ENCODE data around the gene TFF2. TPM values are rescaled to one million over a fixed set of nuclear protein-coding genes. Genes with fewer than 3 reads are reported as not detected.

TFF2 gene
- total RNA-seq, 1 experiment from 2014 or later = 1.1 TPM

DNA sequence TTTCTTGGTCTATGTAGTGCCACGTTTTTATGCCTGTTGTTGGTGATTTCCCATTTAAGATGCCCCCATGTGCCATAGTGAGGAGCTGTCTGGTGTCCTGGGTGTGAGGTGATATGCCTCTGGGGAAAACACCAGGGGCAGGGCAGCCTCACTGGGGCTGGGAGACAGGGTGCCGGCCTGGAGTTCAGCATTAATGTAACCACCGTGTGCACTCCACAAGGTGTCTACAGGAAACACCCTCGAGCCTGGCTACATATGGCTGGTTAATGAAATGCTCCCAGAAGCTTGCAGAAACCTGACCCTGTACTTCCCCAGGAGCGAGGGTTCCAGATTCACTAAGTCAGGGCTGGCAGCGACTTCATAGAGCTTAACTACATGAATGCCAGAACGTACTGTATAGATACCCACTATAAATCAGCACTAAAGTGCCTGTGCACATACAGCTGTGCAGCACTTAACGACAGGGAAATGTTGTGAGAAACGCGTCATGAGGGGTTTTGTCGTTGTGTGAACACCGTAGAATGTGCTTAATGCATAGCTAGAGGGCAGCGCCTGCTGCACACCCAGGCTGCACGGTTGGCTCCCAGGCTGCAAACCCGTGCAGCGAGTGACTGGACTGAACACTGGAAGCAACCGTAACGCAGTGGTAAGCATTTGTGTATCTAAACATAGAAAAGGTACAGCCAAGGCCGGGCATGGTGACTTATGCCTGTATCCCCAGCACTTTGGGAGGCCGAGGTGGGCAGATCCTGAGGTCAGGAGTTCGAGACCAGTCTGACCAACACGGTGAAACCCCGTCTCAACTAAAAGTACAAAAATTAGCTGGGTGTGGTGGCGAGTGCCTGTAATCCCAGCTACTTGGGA, 10.4 kb downstream of the TFF2 start:
- no peaks in the 10 kb centered on the region for H3K4me1 ChIP-seq (ENCODE audit: control insufficient read depth, insufficient read depth, low read length)
- BruUV-seq (replicated peaks) = no TSS peak
- ChIA-PET CTCF (no interaction called here), POLR2A (no interaction called here)
- intact Hi-C loops (cut with micrococcal nuclease; ENCODE audit: unreplicated experiment) = no loop called here
- no peak overlapping the region for H3K4me3 ChIP-seq (ENCODE audit: low read depth in 2 of 2, low read length in 2 of 2)
- H3K36me3 ChIP-seq (ENCODE audit: control insufficient read depth, insufficient read depth, low read length) = no peaks in the 10 kb centered on the region
- no peaks in the 10 kb centered on the region for H3K27me3 ChIP-seq (ENCODE audit: control insufficient read depth, insufficient read depth, low read length)
- TF ChIP-seq POLR2AphosphoS5 (IDR thresholded peaks at IDR 0.05; ENCODE audit: low read depth, low read length) (no peak), SIN3A (IDR thresholded peaks at IDR 0.05; ENCODE audit: borderline replicate concordance, insufficient read depth, low read depth, low read length) (no peak), TCF7L2 (IDR thresholded peaks at IDR 0.05; ENCODE audit: low read depth, low read length) (no peak), CTCF (IDR thresholded peaks at IDR 0.05) (no peak)
- TF ChIP-seq, protein P1, sequence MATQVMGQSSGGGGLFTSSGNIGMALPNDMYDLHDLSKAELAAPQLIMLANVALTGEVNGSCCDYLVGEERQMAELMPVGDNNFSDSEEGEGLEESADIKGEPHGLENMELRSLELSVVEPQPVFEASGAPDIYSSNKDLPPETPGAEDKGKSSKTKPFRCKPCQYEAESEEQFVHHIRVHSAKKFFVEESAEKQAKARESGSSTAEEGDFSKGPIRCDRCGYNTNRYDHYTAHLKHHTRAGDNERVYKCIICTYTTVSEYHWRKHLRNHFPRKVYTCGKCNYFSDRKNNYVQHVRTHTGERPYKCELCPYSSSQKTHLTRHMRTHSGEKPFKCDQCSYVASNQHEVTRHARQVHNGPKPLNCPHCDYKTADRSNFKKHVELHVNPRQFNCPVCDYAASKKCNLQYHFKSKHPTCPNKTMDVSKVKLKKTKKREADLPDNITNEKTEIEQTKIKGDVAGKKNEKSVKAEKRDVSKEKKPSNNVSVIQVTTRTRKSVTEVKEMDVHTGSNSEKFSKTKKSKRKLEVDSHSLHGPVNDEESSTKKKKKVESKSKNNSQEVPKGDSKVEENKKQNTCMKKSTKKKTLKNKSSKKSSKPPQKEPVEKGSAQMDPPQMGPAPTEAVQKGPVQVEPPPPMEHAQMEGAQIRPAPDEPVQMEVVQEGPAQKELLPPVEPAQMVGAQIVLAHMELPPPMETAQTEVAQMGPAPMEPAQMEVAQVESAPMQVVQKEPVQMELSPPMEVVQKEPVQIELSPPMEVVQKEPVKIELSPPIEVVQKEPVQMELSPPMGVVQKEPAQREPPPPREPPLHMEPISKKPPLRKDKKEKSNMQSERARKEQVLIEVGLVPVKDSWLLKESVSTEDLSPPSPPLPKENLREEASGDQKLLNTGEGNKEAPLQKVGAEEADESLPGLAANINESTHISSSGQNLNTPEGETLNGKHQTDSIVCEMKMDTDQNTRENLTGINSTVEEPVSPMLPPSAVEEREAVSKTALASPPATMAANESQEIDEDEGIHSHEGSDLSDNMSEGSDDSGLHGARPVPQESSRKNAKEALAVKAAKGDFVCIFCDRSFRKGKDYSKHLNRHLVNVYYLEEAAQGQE (IDR thresholded peaks at IDR 0.05; ENCODE audit: insufficient read depth in 1 of 2, low read depth in 2 of 2, low read length in 1 of 2) = no peak
- ATAC-seq = peak; percentile 17; the same call in 1 of the 2 replicates
- H3K9me3 ChIP-seq (ENCODE audit: control insufficient read depth, insufficient read depth, low read depth, low read length) = no peaks in the 10 kb centered on the region
- no peak overlapping the region for H3K27ac ChIP-seq (ENCODE audit: low read length)
- in situ Hi-C loops (cut with HindIII; ENCODE audit: low pct_unique_long_range_greater_than_20kb, low sequenced_read_pairs) = no loop called here
- DNase-seq (ENCODE audit: low read depth, low spot score) = no peak

DNA sequence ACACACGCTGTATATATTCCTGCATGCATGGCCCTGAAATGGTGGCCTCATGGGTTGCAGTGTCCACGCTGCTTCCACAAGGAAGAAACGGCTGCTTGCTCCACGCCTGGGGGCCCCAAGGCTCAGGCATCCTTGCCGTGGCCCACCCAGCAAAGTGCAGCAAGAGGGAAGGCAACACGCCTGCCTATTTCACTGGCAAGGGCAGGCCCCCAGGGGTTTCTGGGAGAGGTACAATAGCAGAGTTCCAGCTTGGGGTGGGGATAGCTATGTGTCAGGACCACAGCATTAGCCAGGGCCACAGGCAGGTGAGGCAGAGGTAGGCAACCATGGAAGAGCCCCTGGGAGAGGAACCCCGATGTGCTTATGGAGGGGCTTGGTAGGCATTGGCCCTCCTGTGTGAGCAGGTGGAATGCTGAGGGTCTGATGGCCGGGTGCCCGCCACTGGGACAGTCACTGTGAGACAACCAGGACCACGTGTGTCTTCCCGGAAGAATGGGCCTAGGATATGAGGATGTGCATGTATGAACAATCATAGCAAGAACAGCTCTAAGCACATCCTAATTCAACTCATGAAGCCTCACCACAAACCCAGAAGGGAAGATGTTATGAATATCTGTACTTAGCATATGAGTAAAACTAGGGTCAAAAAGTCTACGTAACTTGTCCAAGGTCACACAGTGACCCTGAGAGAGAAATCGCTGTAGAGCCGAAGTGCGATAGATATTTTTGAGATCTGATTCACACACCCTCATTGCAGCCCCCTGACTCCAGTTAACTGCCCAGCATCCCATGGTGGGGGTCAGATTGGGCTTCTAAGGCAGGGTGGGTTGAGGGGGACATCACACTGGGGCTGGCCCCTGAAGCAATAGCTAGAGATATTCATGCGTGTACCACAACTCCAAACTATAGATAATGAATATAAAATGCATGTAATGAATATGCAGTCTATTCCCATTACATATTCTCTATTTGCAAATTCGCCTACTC, 11.8 kb downstream of the TFF2 start:
- intact Hi-C loops (cut with micrococcal nuclease; ENCODE audit: unreplicated experiment) (no loop called here), in situ Hi-C loops (cut with HindIII; ENCODE audit: low pct_unique_long_range_greater_than_20kb, low sequenced_read_pairs) (no loop called here)
- H3K4me3 ChIP-seq (ENCODE audit: low read depth in 2 of 2, low read length in 2 of 2) = no peak overlapping the region
- no peak for DNase-seq (ENCODE audit: low read depth, low spot score)
- BruUV-seq (replicated peaks) = no TSS peak
- H3K36me3 ChIP-seq (ENCODE audit: control insufficient read depth, insufficient read depth, low read length) = no peaks in the 10 kb centered on the region
- H3K27ac ChIP-seq (ENCODE audit: low read length) = no peak overlapping the region
- H3K27me3 ChIP-seq (ENCODE audit: control insufficient read depth, insufficient read depth, low read length) = no peaks in the 10 kb centered on the region
- no peak for ATAC-seq
- ChIA-PET CTCF (no interaction called here), POLR2A (no interaction called here)
- H3K9me3 ChIP-seq (ENCODE audit: control insufficient read depth, insufficient read depth, low read depth, low read length) = no peaks in the 10 kb centered on the region
- TF ChIP-seq CTCF (IDR thresholded peaks at IDR 0.05) (no peak), POLR2AphosphoS5 (IDR thresholded peaks at IDR 0.05; ENCODE audit: low read depth, low read length) (no peak), SIN3A (IDR thresholded peaks at IDR 0.05; ENCODE audit: borderline replicate concordance, insufficient read depth, low read depth, low read length) (no peak), TCF7L2 (IDR thresholded peaks at IDR 0.05; ENCODE audit: low read depth, low read length) (no peak)
- TF ChIP-seq, protein P1 (IDR thresholded peaks at IDR 0.05; ENCODE audit: insufficient read depth in 1 of 2, low read depth in 2 of 2, low read length in 1 of 2) = no peak
- H3K4me1 ChIP-seq (ENCODE audit: control insufficient read depth, insufficient read depth, low read length) = no peaks in the 10 kb centered on the region

Data from Panc1 (cell line).